Adipocyte (in vitro differentiated cells): ENCODE results near the gene MPPED2.
"Not testable (repeated sequence)": the region's sequence is repeated elsewhere in the genome, so short reads cannot be mapped to it uniquely, and the experiment has no call there.

Experiments used
- DNase-seq: peaks from one replicate; pipeline ENCODE4 v3.0.0-alpha.2; 2015; ENCODE audit warnings: low read depth
- H3K27me3 ChIP-seq: replicated peaks from 2 replicates; pipeline ENCODE4 v1.7.0; 2013; ENCODE audit warnings: mild to moderate bottlenecking, low read length, moderate library complexity; ENCODE audit not compliant: control insufficient read depth, insufficient read depth
- H3K36me3 ChIP-seq: 2 replicates; pipeline ENCODE4 v1.7.0; 2013; ENCODE audit warnings: low read length, mild to moderate bottlenecking, moderate library complexity; ENCODE audit not compliant: control insufficient read depth, insufficient read depth, severe bottlenecking
- H3K4me1 ChIP-seq: 2 replicates; pipeline ENCODE4 v1.7.0; 2013; ENCODE audit warnings: mild to moderate bottlenecking, low read length, moderate library complexity; ENCODE audit not compliant: control insufficient read depth, insufficient read depth
- H3K4me3 ChIP-seq: 2 replicates; pipeline ENCODE4 v1.7.0; 2013; ENCODE audit warnings: mild to moderate bottlenecking, low read length, moderate library complexity
- H3K9ac ChIP-seq: 2 replicates; pipeline ENCODE4 v1.7.0; 2013; ENCODE audit warnings: mild to moderate bottlenecking, low read length, moderate library complexity
- H3K9me3 ChIP-seq: 2 replicates; pipeline ENCODE4 v1.7.0; 2013; ENCODE audit warnings: mild to moderate bottlenecking, low read length, moderate library complexity; ENCODE audit not compliant: control insufficient read depth

Gene MPPED2

GRCh38 chr11:30573951-30574350 lies 12.2 kb downstream of the MPPED2 start:
- Histone ChIP-seq H3K4me3 (no peak overlapping the region), H3K27me3 (peaks cover 8% of the 10 kb centered on the region)
- DNase-seq: no peak

GRCh38 chr11:30568931-30569330 lies 17.2 kb downstream of the MPPED2 start:
- no peak for DNase-seq
- no peaks in the 10 kb centered on the region for H3K36me3 ChIP-seq
- H3K9ac ChIP-seq: no peak overlapping the region
- H3K9me3 ChIP-seq: no peaks in the 10 kb centered on the region
- H3K4me1 ChIP-seq: no peaks in the 10 kb centered on the region
- H3K27me3 ChIP-seq: peaks cover 16% of the 10 kb centered on the region
- no peak overlapping the region for H3K4me3 ChIP-seq

More at GRCh38 chr11:30573951-30574350, 12.2 kb downstream of the MPPED2 start:
- Histone ChIP-seq H3K36me3 (no peaks in the 10 kb centered on the region), H3K4me1 (no peaks in the 10 kb centered on the region), H3K9me3 (no peaks in the 10 kb centered on the region), H3K9ac (no peak overlapping the region)

GRCh38 chr11:30567644-30568043 lies 18.5 kb downstream of the MPPED2 start:
- Histone ChIP-seq H3K4me1 (no peaks in the 10 kb centered on the region), H3K27me3 (peaks cover 16% of the 10 kb centered on the region), H3K4me3 (no peak overlapping the region), H3K9ac (no peak overlapping the region), H3K9me3 (no peaks in the 10 kb centered on the region), H3K36me3 (no peaks in the 10 kb centered on the region)
- no peak for DNase-seq

GRCh38 chr11:30567120-30567519 lies 19.0 kb downstream of the MPPED2 start:
- H3K4me1 ChIP-seq: no peaks in the 10 kb centered on the region
- H3K9ac ChIP-seq: no peak overlapping the region
- H3K9me3 ChIP-seq: no peaks in the 10 kb centered on the region
- H3K27me3 ChIP-seq: peaks cover 16% of the 10 kb centered on the region
- no peak overlapping the region for H3K4me3 ChIP-seq
- H3K36me3 ChIP-seq: no peaks in the 10 kb centered on the region
- DNase-seq: no peak

- Histone ChIP-seq H3K27me3 (peaks cover 16% of the 10 kb centered on the region), H3K36me3 (no peaks in the 10 kb centered on the region), H3K9ac (no peak overlapping the region), H3K9me3 (no peaks in the 10 kb centered on the region), H3K4me1 (no peaks in the 10 kb centered on the region), H3K4me3 (no peak overlapping the region)
- no peak for DNase-seq
Measured at GRCh38 chr11:30566482-30566881, 19.7 kb downstream of the MPPED2 start.

- Histone ChIP-seq H3K36me3 (no peaks in the 10 kb centered on the region), H3K9me3 (no peaks in the 10 kb centered on the region), H3K4me1 (no peaks in the 10 kb centered on the region), H3K9ac (no peak overlapping the region), H3K27me3 (peaks cover 12% of the 10 kb centered on the region), H3K4me3 (no peak overlapping the region)
- no peak for DNase-seq
Measured at GRCh38 chr11:30565027-30565426, 21.1 kb downstream of the MPPED2 start.

- Histone ChIP-seq H3K27me3 (peaks cover 9% of the 10 kb centered on the region), H3K9me3 (no peaks in the 10 kb centered on the region), H3K36me3 (no peaks in the 10 kb centered on the region), H3K4me3 (no peak overlapping the region), H3K4me1 (no peaks in the 10 kb centered on the region), H3K9ac (no peak overlapping the region)
- DNase-seq: no peak
Measured at GRCh38 chr11:30561691-30562415, 24.3 kb downstream of the MPPED2 start.

- no peaks in the 10 kb centered on the region for H3K36me3 ChIP-seq
- H3K4me1 ChIP-seq: no peaks in the 10 kb centered on the region
- H3K4me3 ChIP-seq: no peak overlapping the region
- peaks cover 3% of the 10 kb centered on the region for H3K27me3 ChIP-seq
- DNase-seq: no peak
- no peak overlapping the region for H3K9ac ChIP-seq
- H3K9me3 ChIP-seq: no peaks in the 10 kb centered on the region
Measured at GRCh38 chr11:30560206-30561106, 25.7 kb downstream of the MPPED2 start.

- H3K4me1 ChIP-seq: no peaks in the 10 kb centered on the region
- no peaks in the 10 kb centered on the region for H3K9me3 ChIP-seq
- no peak overlapping the region for H3K4me3 ChIP-seq
- DNase-seq: no peak
- no peak overlapping the region for H3K9ac ChIP-seq
- H3K27me3 ChIP-seq: no peaks in the 10 kb centered on the region
- no peaks in the 10 kb centered on the region for H3K36me3 ChIP-seq
Measured at GRCh38 chr11:30559004-30559403, 27.1 kb downstream of the MPPED2 start.

GRCh38 chr11:30554587-30554986 lies 31.6 kb downstream of the MPPED2 start:
- DNase-seq, H3K9ac ChIP-seq, H3K36me3 ChIP-seq, H3K4me1 ChIP-seq, H3K27me3 ChIP-seq, H3K9me3 ChIP-seq, H3K4me3 ChIP-seq: not testable (repeated sequence)

GRCh38 chr11:30553521-30554110 lies 32.5 kb downstream of the MPPED2 start:
- no peak for DNase-seq
- H3K9ac ChIP-seq: no peak overlapping the region
- no peaks in the 10 kb centered on the region for H3K9me3 ChIP-seq
- no peaks in the 10 kb centered on the region for H3K4me1 ChIP-seq
- H3K4me3 ChIP-seq: no peak overlapping the region
- H3K27me3 ChIP-seq: peaks cover 3% of the 10 kb centered on the region
- H3K36me3 ChIP-seq: no peaks in the 10 kb centered on the region
